Islet of Langerhans (tissue), 1 donor: ENCODE results near the gene INHA.
A peak's percentile ranks its signal among the peaks of the same experiment; 100 is the strongest.

Experiments used
- FAIRE-seq: peaks from one replicate; lab custom pipeline; 2011; peaks lifted over from hg19 to GRCh38; lab: Jason Lieb, UNC

The INHA gene

GRCh38 chr2:219572237-219573001 is at the start of gene INHA:
Gene INHA, plus strand, starts transcription at chr2:219572310. Its CDS starts 65 bp downstream, at chr2:219572375.
- FAIRE-seq: no peak

- no peak for FAIRE-seq
Observed at GRCh38 chr2:219523031-219523671, 49.0 kb upstream of the INHA start.

GRCh38 chr2:219524817-219525216 is 47.3 kb upstream of the INHA start:
- FAIRE-seq: no peak

- FAIRE-seq: no peak
Observed at GRCh38 chr2:219525533-219526232, 46.4 kb upstream of the INHA start.

GRCh38 chr2:219526320-219527075 is 45.6 kb upstream of the INHA start:
- no peak for FAIRE-seq

- FAIRE-seq: peak; percentile 74
Observed at GRCh38 chr2:219527076-219527394, 45.1 kb upstream of the INHA start.

- no peak for FAIRE-seq
Observed at GRCh38 chr2:219527472-219527871, 44.6 kb upstream of the INHA start.

GRCh38 chr2:219530048-219530963 is 41.8 kb upstream of the INHA start:
- no peak for FAIRE-seq

GRCh38 chr2:219531639-219532377 is 40.3 kb upstream of the INHA start:
- FAIRE-seq: no peak

GRCh38 chr2:219532378-219532649 is 39.8 kb upstream of the INHA start:
- no peak for FAIRE-seq

- no peak for FAIRE-seq
Observed at GRCh38 chr2:219533930-219534661, 38.0 kb upstream of the INHA start.

- FAIRE-seq: no peak
Observed at GRCh38 chr2:219536425-219536824, 35.7 kb upstream of the INHA start.

- FAIRE-seq: no peak
Observed at GRCh38 chr2:219536967-219537366, 35.1 kb upstream of the INHA start.

- no peak for FAIRE-seq
Observed at GRCh38 chr2:219537657-219538488, 34.2 kb upstream of the INHA start.

- FAIRE-seq: no peak
Observed at GRCh38 chr2:219538504-219538951, 33.6 kb upstream of the INHA start.

GRCh38 chr2:219538956-219539788 is 32.9 kb upstream of the INHA start:
- FAIRE-seq: no peak

GRCh38 chr2:219539926-219540678 is 32.0 kb upstream of the INHA start:
- no peak for FAIRE-seq
